ENCODE results near the gene SUCO. TPM values are rescaled to one million over a fixed set of nuclear protein-coding genes. Genes with fewer than 3 reads are reported as not detected.

The SUCO gene
- total and polyA plus RNA-seq, 2 of the 4 experiments (the other 2 are of a cell fraction): 11.4 to 21.5 TPM

DNA sequence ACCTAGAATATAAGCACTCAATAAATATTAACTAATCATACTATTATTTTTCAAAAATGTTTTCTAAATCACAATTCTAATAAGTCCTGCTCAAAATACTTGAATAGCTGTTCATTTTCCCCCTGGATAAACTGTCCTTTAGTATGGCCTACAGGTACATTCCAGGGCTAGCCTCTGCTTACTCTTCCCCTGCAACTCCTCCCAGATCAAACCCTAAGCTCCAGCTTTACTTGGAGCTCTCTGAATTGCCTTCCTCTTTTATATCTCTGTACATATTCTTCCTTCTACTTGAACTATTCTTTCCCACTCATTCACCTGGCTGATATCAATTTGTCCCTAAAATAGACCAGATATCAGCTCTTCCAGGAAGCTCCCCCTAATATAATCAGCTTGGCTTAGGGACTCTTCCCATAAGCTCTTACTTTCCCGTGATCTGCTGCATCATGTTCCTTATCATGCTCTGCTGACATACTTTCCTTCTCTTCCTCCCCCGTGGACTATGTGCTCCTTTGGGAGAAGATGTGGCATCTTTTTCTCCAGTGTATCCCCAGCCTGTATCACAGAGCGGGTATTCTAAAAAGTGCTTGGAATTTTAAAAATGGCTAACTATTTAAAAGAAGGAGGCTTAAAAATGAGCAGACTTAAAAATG lies 46.0 kb upstream of the SUCO start:
- no peaks in the 10 kb centered on the region for H3K9me3 ChIP-seq (ENCODE audit: control insufficient read depth, insufficient read depth, low read length)
- no peaks in the 10 kb centered on the region for H3K9me1 ChIP-seq (ENCODE audit: insufficient read depth, low read length)
- H3K9ac ChIP-seq (ENCODE audit: low read depth, low read length): no peak overlapping the region
- no peak for DNase-seq
- no peak overlapping the region for H3K56ac ChIP-seq (ENCODE audit: extremely low read depth, insufficient read depth, low read length)
- H2BK15ac ChIP-seq (ENCODE audit: low read depth, low read length): no peak overlapping the region
- no peak for TF ChIP-seq MAZ (IDR thresholded peaks at IDR 0.05; ENCODE audit: borderline replicate concordance, low read depth, low read length)
- no peak for TF ChIP-seq CTCF (conservative IDR thresholded peaks at IDR 0.05; ENCODE audit: low read depth, low read length)
- TF ChIP-seq SMC3 (IDR thresholded peaks at IDR 0.05; ENCODE audit: low read depth, low read length): no peak
- no peak for TF ChIP-seq CEBPB (IDR thresholded peaks at IDR 0.05; ENCODE audit: low read depth, low read length)
- no peak for TF ChIP-seq NFE2L2 (IDR thresholded peaks at IDR 0.05; ENCODE audit: low read depth, low read length)
- TF ChIP-seq MXI1 (IDR thresholded peaks at IDR 0.05; ENCODE audit: borderline replicate concordance, low read depth, low read length): no peak
- no peak for TF ChIP-seq FOS (IDR thresholded peaks at IDR 0.05; ENCODE audit: low read depth, low read length)
- TF ChIP-seq RAD21 (IDR thresholded peaks at IDR 0.05; ENCODE audit: low read length): no peak
- TF ChIP-seq RFX5 (IDR thresholded peaks at IDR 0.05; ENCODE audit: low read depth, low read length): no peak
- TF ChIP-seq, protein P1, sequence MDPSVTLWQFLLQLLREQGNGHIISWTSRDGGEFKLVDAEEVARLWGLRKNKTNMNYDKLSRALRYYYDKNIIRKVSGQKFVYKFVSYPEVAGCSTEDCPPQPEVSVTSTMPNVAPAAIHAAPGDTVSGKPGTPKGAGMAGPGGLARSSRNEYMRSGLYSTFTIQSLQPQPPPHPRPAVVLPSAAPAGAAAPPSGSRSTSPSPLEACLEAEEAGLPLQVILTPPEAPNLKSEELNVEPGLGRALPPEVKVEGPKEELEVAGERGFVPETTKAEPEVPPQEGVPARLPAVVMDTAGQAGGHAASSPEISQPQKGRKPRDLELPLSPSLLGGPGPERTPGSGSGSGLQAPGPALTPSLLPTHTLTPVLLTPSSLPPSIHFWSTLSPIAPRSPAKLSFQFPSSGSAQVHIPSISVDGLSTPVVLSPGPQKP (IDR thresholded peaks at IDR 0.05; ENCODE audit: borderline replicate concordance, low read depth, low read length): no peak
- TF ChIP-seq BHLHE40 (IDR thresholded peaks at IDR 0.05; ENCODE audit: low read depth, low read length): no peak
- no peak for TF ChIP-seq POLR2A (IDR thresholded peaks at IDR 0.05; ENCODE audit: low read depth, low read length)
- no peak for TF ChIP-seq CHD1 (IDR thresholded peaks at IDR 0.05; ENCODE audit: low read depth, low read length)
- TF ChIP-seq RCOR1 (IDR thresholded peaks at IDR 0.05; ENCODE audit: insufficient replicate concordance, low read length): no peak
- no peak overlapping the region for H2BK20ac ChIP-seq (ENCODE audit: low read depth, low read length)
- ATAC-seq (ENCODE audit: low read depth): no peak
- no peak overlapping the region for H2AK9ac ChIP-seq (replicated peaks; ENCODE audit: low read depth, low read length, poor library complexity)
- no peak overlapping the region for H3K18ac ChIP-seq (ENCODE audit: low read depth, low read length)
- no peaks in the 10 kb centered on the region for H4K20me1 ChIP-seq (ENCODE audit: insufficient read depth, low read length)
- no peak overlapping the region for H2BK5ac ChIP-seq (ENCODE audit: low read depth, low read length, poor library complexity, severe bottlenecking)
- POLR2A ChIA-PET (ENCODE audit: unreplicated experiment): no interaction called here
- H3K4ac ChIP-seq (ENCODE audit: low read depth, low read length): no peak overlapping the region
- H2AK5ac ChIP-seq (ENCODE audit: low read depth, low read length): no peak overlapping the region
- H4K8ac ChIP-seq (ENCODE audit: low read depth in 2 of 2, low read length in 2 of 2): no peak overlapping the region
- H3K14ac ChIP-seq (replicated peaks; ENCODE audit: low read depth, low read length): no peak overlapping the region
- dilution Hi-C loops (cut with HindIII; ENCODE audit: low sequenced_read_pairs, unreplicated experiment) (no loop called here), intact Hi-C loops (cut with micrococcal nuclease) (no loop called here), in situ Hi-C loops (cut with MboI; ENCODE audit: low sequenced_read_pairs) (no loop called here)
- no peak overlapping the region for H2BK120ac ChIP-seq (ENCODE audit: low read depth, low read length)
- H3K27me3 ChIP-seq (ENCODE audit: control insufficient read depth, insufficient read depth, low read length): peaks cover 38% of the 10 kb centered on the region
- H3K4me2 ChIP-seq (ENCODE audit: low read depth, low read length): no peak overlapping the region
- H3K4me3 ChIP-seq (ENCODE audit: insufficient read depth, low read depth, low read length): no peak overlapping the region
- no peaks in the 10 kb centered on the region for H3K4me1 ChIP-seq (ENCODE audit: control insufficient read depth, insufficient read depth, low read length)
- WGBS, 2 experiments (ENCODE audit: extremely low coverage in 2 of 2, insufficient read length in 1 of 2): no CpG with 5 or more reads among the region's 3 CpGs
- H3K79me1 ChIP-seq (ENCODE audit: low read depth in 1 of 2, low read length in 2 of 2): no peaks in the 10 kb centered on the region
- no peak overlapping the region for H4K91ac ChIP-seq (ENCODE audit: insufficient read depth, low read depth, low read length)
- H2AFZ ChIP-seq (replicated peaks; ENCODE audit: low read length, poor library complexity): no peak overlapping the region
- H3K23ac ChIP-seq (ENCODE audit: low read depth, low read length): no peak overlapping the region
- H4K5ac ChIP-seq (ENCODE audit: low read depth, low read length): no peak overlapping the region
- CTCF ChIA-PET: interaction anchor here (0.8 kb wide), 1 partner anchor 35 kb away, joined by 3 read pairs; no protein-coding TSS in a partner anchor
- H3K27ac ChIP-seq (ENCODE audit: insufficient read depth, low read length): no peak overlapping the region
- BruUV-seq (replicated peaks): no TSS peak
- no peaks in the 10 kb centered on the region for H3K36me3 ChIP-seq (ENCODE audit: control insufficient read depth, insufficient read depth, low read length)

Data from IMR-90 (cell line).